Esophagus muscularis mucosa (tissue), 3 donors: ENCODE measurements around the gene TNS1.

Experiments used
- EP300 ChIP-seq: sonication (generic); formaldehyde crosslinking; IDR thresholded peaks from one replicate; pipeline ENCODE4 v1.6.1; 2017; ENCODE audit warnings: antibody characterized with exemption
- TF ChIP-seq, protein P1 (sequence below), 3 experiments: fragments of 200-600 bp in 2 of 3; fragments of 450-650 bp in 1 of 3; sonication (generic) in 2 of 3; IDR thresholded peaks; one replicate each; pipeline ENCODE4 v1.5.1; 2017 to 2019; ENCODE audit warnings: antibody characterized with exemption in 3 of 3, mild to moderate bottlenecking in 2 of 3, moderate library complexity in 1 of 3

DNA sequence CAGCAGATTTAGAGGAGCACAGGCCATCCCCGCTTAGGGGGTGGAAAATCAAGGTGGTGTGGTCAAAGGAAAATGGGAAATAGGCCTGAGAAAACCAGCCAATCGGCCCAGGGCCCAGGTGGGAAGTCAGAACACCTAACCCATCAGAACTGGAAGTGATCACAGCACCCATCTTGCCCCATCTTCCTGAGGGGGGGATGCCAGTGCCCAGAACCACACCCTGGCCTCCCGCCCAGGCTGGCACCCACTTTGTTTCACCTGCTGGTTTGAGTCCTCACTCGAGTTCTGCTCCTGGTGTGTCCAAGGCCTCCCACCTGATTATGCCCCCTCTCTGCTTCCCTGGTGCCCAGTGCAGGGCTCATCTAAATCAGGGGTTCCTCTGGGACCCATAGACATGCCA, 174.5 kb downstream of the TNS1 start:
- TF ChIP-seq, protein P1, sequence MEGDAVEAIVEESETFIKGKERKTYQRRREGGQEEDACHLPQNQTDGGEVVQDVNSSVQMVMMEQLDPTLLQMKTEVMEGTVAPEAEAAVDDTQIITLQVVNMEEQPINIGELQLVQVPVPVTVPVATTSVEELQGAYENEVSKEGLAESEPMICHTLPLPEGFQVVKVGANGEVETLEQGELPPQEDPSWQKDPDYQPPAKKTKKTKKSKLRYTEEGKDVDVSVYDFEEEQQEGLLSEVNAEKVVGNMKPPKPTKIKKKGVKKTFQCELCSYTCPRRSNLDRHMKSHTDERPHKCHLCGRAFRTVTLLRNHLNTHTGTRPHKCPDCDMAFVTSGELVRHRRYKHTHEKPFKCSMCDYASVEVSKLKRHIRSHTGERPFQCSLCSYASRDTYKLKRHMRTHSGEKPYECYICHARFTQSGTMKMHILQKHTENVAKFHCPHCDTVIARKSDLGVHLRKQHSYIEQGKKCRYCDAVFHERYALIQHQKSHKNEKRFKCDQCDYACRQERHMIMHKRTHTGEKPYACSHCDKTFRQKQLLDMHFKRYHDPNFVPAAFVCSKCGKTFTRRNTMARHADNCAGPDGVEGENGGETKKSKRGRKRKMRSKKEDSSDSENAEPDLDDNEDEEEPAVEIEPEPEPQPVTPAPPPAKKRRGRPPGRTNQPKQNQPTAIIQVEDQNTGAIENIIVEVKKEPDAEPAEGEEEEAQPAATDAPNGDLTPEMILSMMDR (IDR thresholded peaks at IDR 0.05): no peak
- TF ChIP-seq EP300: no peak
